Thyroid gland (tissue), 4 donors: ENCODE data around the gene POU2F3. TPM values are rescaled to one million over a fixed set of nuclear protein-coding genes. Genes with fewer than 3 reads are reported as not detected.

ENCODE experiments used
- DNase-seq, 2 donors: peaks; one replicate each; pipeline ENCODE4 v3.0.0-alpha.2; 2019
- H3K27ac ChIP-seq, 3 donors: fragments of 200-600 bp; sonication (generic); 1 replicate in 2 of 3; 2 replicates in 1 of 3; pipeline ENCODE4 v1.5.1; 2016 to 2019; ENCODE audit warnings: mild to moderate bottlenecking in 1 of 3, moderate library complexity in 1 of 3
- H3K27me3 ChIP-seq: fragments of 200-600 bp; sonication (generic); one replicate; pipeline ENCODE4 v1.5.1; 2019
- H3K36me3 ChIP-seq, 2 donors: fragments of 200-600 bp; sonication (generic); one replicate each; pipeline ENCODE4 v1.5.1; 2016 to 2019
- H3K4me1 ChIP-seq, 2 donors: fragments of 200-600 bp; sonication (generic); one replicate each; pipeline ENCODE4 v1.5.1; 2017 to 2019
- H3K4me3 ChIP-seq, 3 donors: fragments of 200-600 bp; sonication (generic); replicated peaks in 1 of 3; 1 replicate in 2 of 3; 2 replicates in 1 of 3; pipeline ENCODE4 v1.5.1; 2016; ENCODE audit warnings: mild to moderate bottlenecking in 1 of 3
- H3K9me3 ChIP-seq: fragments of 200-600 bp; sonication (generic); one replicate; pipeline ENCODE4 v1.5.1; 2017
- CTCF ChIP-seq, 6 experiments: fragments of 200-600 bp in 3 of 6; fragments of 450-650 bp in 3 of 6; sonication (generic) in 3 of 6; IDR thresholded peaks; one replicate each; pipeline ENCODE4 v1.5.1; 2016 to 2019; ENCODE audit warnings: antibody characterized with exemption in 6 of 6, mild to moderate bottlenecking in 2 of 6, inconsistent platforms in 1 of 6, moderate library complexity in 1 of 6
- POLR2A ChIP-seq, 2 donors: fragments of 450-650 bp; IDR thresholded peaks; one replicate each; pipeline ENCODE4 v1.6.1; 2017; ENCODE audit warnings: antibody characterized with exemption in 2 of 2, mild to moderate bottlenecking in 2 of 2, moderate library complexity in 1 of 2
- WGBS, 2 donors: methylation state at CpG; one replicate each; pipeline ENCODE4 v1.1.5; 2017; 5-methylcytosine and 5-hydroxymethylcytosine counted together
- intact Hi-C: fragments of 100-400 bp; cut with DNase I; formaldehyde crosslinking; loops from one replicate; pipeline ENCODE4 v1.15.1; 2023
- total RNA-seq, 4 donors: library from RNA; depleted of rRNA; stranded (reverse); fragments of >200 nt; gene quantifications; one replicate each; pipeline ENCODE4 v1.2.3, GENCODE V29; 2016

POU2F3 gene
- total RNA-seq, 4 donors from 2014 or later: 1.2 to 2.3 (median 1.8) TPM

DNA sequence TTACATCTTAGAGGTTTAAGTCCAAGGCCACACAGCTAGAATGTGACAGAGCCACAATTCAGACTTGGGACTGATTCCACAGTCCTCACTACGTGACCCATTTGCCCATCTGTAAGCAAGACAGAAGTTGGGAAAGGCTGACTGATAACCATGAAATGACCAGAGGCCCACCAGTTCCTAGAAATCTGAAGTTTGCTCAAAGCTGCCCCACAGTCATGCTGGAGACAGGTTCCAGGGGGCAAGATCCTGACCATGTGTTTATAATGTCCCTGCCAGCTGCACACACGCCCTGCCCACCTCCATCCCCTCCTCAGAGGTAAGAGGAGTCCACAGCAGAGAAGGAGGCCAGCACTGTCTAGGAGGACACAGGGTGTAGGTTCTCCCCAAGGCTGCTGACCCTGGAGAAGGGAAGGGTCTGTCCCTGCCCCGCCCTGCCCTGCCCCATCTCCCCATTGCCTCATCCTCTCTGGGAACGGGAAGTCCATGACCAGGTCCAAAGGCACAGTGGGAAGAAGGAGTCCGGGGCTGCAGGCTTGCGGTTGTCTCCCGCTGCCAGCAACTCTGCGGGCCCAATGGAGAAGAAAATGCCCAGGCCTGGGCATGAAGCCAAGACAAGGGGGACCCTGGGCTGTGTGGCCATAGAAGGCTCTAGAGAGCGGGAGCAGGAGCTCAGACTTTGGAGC, 41.0 kb upstream of the POU2F3 start:
- Histone ChIP-seq H3K4me3 (no peak overlapping the region), H3K4me1 (no peaks in the 10 kb centered on the region), H3K27ac (no peak overlapping the region), H3K36me3 (no peaks in the 10 kb centered on the region), H3K27me3 (no peaks in the 10 kb centered on the region), H3K9me3 (no peaks in the 10 kb centered on the region)
- intact Hi-C loops: no loop called here
- TF ChIP-seq POLR2A (IDR thresholded peaks at IDR 0.05) (no peak), CTCF (IDR thresholded peaks at IDR 0.05) (no peak)
- DNase-seq: no peak
- 89 to 95% methylated on average over 9 of the region's 9 CpGs for WGBS, 2 donors

DNA sequence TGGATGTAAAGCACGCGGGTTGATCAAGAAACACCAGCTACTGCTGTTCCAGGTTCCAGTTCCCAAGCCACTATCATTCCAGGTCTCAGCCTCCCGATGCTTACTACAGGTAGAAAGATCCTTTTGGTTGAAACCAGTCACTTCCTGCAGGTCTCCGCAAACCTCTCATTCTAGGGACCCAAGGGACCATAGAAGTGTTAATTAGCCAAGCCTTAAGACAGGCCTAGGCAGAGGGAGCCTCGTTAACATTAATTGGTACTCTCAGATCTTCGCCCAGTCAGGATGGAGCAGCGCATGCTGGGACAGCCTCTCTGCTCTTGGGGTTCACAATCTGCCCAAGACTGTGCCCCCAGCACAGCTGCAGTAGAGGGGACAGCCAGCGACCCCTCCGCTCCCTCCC, 40.3 kb upstream of the POU2F3 start:
- whole genome bisulfite sequencing, 2 donors: 83 to 87% methylated on average over 7 to 9 of the region's 9 CpGs
- DNase-seq: no peak
- no peak for TF ChIP-seq POLR2A (IDR thresholded peaks at IDR 0.05)
- no peak for TF ChIP-seq CTCF (IDR thresholded peaks at IDR 0.05)
- Histone ChIP-seq H3K4me3 (no peak overlapping the region), H3K4me1 (no peaks in the 10 kb centered on the region), H3K36me3 (no peaks in the 10 kb centered on the region), H3K9me3 (no peaks in the 10 kb centered on the region), H3K27me3 (no peaks in the 10 kb centered on the region), H3K27ac (no peak overlapping the region)
- intact Hi-C loops: no loop called here

- H3K4me1 ChIP-seq: no peaks in the 10 kb centered on the region
- WGBS, 2 donors: 74 to 100% methylated on average over 1 of the region's 1 CpG
These were observed 39.3 kb upstream of the POU2F3 start for GRCh38 chr11:120200677-120201076.

DNA sequence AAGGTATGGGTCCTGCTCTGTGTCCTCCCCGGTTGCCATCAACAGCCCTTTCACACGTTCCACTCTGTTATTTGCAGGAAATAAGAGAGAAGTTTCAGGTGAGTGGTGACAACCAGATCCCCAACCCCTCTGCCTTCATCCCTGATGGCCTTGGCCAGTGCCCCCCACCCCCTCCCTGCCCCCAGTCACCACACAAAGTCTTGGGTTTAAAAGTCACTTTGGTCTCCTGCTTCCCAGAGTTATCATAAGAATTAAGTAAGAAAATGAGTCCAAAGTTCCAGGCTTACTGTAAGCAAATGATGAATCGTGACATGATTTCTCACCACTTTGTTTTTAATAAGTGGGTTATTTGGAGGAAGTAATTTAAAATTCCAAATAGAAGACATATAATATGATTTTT, 38.3 kb upstream of the POU2F3 start:
- 72% methylated on average over 3 of the region's 3 CpGs for WGBS, 2 donors
- no peaks in the 10 kb centered on the region for H3K36me3 ChIP-seq
- DNase-seq: no peak
- no peak overlapping the region for H3K4me3 ChIP-seq
- intact Hi-C loops: no loop called here
- H3K4me1 ChIP-seq: no peaks in the 10 kb centered on the region
- H3K9me3 ChIP-seq: no peaks in the 10 kb centered on the region
- no peak overlapping the region for H3K27ac ChIP-seq
- no peaks in the 10 kb centered on the region for H3K27me3 ChIP-seq
- TF ChIP-seq POLR2A (IDR thresholded peaks at IDR 0.05) (no peak), CTCF (IDR thresholded peaks at IDR 0.05) (no peak)

More at GRCh38 chr11:120200677-120201076, 39.3 kb upstream of the POU2F3 start:
- TF ChIP-seq CTCF (IDR thresholded peaks at IDR 0.05): no peak
- TF ChIP-seq POLR2A (IDR thresholded peaks at IDR 0.05): no peak
- Histone ChIP-seq H3K36me3 (no peaks in the 10 kb centered on the region), H3K9me3 (no peaks in the 10 kb centered on the region), H3K4me3 (no peak overlapping the region), H3K27ac (no peak overlapping the region), H3K27me3 (no peaks in the 10 kb centered on the region)
- no peak for DNase-seq
- intact Hi-C loops: no loop called here

DNA sequence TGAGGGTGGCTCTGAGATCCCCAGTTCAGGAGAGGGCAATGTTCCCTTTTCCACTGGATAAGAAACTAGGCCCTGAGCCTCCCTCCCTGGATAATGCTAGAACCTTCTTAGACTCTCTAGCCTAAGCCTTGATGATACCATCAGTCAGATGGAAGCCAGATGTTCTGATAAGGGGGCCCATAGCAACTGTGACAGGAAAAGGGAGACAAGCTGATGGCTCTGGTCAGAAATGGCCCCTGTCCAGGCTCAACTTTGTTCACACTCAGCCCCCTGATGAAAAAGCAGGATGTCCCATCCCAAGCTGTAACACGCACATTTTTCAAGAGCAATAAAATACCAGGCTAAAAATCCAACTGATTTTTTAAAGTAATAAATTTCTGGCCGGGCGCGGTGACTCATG, 36.3 kb upstream of the POU2F3 start:
- WGBS, 2 donors: 83 to 86% methylated on average over 4 of the region's 4 CpGs

More for the DNA sequence above, 36.3 kb upstream of the POU2F3 start:
- H3K4me3 ChIP-seq: no peak overlapping the region
- no peaks in the 10 kb centered on the region for H3K27me3 ChIP-seq
- no peak for TF ChIP-seq CTCF (IDR thresholded peaks at IDR 0.05)
- TF ChIP-seq POLR2A (IDR thresholded peaks at IDR 0.05): no peak
- no peaks in the 10 kb centered on the region for H3K4me1 ChIP-seq
- H3K27ac ChIP-seq: no peak overlapping the region
- no peaks in the 10 kb centered on the region for H3K36me3 ChIP-seq
- DNase-seq: no peak
- intact Hi-C loops: no loop called here
- H3K9me3 ChIP-seq: no peaks in the 10 kb centered on the region
